ENCODE measurements around the gene ODAD4.

ODAD4 gene, protein sequence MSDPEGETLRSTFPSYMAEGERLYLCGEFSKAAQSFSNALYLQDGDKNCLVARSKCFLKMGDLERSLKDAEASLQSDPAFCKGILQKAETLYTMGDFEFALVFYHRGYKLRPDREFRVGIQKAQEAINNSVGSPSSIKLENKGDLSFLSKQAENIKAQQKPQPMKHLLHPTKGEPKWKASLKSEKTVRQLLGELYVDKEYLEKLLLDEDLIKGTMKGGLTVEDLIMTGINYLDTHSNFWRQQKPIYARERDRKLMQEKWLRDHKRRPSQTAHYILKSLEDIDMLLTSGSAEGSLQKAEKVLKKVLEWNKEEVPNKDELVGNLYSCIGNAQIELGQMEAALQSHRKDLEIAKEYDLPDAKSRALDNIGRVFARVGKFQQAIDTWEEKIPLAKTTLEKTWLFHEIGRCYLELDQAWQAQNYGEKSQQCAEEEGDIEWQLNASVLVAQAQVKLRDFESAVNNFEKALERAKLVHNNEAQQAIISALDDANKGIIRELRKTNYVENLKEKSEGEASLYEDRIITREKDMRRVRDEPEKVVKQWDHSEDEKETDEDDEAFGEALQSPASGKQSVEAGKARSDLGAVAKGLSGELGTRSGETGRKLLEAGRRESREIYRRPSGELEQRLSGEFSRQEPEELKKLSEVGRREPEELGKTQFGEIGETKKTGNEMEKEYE

DNA sequence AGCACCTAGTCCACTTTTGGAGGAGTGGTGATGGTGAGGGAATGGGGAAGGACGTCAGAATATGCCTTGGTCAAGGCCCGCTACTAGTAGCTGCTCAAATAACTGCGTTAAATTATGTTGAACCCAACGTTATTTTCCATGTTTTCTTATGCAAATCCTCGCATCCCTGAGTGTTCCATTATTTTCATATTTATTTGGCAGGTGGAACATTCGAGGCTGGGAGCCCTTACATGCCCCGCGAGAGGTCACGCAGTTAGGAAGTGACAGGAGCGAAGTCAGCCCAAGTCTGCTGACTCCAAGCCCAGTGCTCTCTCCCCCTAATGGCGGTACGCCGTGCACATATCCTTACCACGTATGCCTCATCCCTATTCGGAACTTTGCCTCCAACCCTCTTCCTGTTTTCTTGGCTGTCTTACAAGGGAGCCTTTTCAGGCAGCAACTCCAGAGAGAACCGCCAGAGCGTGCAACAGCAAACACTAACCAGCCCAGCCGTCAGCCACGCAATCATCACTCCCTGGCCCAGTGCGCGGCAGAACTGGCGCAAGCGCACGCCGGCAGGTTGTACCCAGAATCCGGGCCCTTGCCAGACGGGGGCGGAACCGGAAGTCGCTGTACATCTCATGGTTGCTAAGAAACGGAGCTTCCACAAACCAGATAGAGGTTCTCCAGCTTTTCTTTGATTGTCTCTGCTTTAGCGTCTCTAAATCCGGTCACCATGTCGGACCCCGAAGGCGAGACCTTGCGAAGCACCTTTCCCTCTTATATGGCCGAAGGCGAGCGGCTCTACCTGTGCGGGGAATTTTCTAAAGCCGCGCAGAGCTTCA lies at the start of gene ODAD4:
TSS of gene ODAD4 (plus strand) at position 609 of the 824 bp plus-strand sequence. CDS start at position 716, 107 bp downstream.
- Histone ChIP-seq H3K4me3 (peak within 1 kb of the TSS; percentile 98), H3K36me3 (ENCODE audit: insufficient read depth, low read length) (no peaks in the 10 kb centered on the region), H3K27ac (peak within 1 kb of the TSS; percentile 84), H3K9ac (ENCODE audit: insufficient read length) (peak within 1 kb of the TSS; percentile 81), H3K9me3 (ENCODE audit: low read depth, low read length) (no peaks in the 10 kb centered on the region)
- TF ChIP-seq POLR2AphosphoS5 (IDR thresholded peaks at IDR 0.05; ENCODE audit: borderline replicate concordance, low read depth, low read length): peak; percentile 99
- no peak for TF ChIP-seq EZH2 (IDR thresholded peaks at IDR 0.05)
- peak; percentile 87 for TF ChIP-seq FOXP2 (optimal IDR thresholded peaks at IDR 0.05; ENCODE audit: control extremely low read depth, extremely low read length, insufficient read depth)
- peak; percentile 76 for DNase-seq (ENCODE audit: low read depth, low spot score)

DNA sequence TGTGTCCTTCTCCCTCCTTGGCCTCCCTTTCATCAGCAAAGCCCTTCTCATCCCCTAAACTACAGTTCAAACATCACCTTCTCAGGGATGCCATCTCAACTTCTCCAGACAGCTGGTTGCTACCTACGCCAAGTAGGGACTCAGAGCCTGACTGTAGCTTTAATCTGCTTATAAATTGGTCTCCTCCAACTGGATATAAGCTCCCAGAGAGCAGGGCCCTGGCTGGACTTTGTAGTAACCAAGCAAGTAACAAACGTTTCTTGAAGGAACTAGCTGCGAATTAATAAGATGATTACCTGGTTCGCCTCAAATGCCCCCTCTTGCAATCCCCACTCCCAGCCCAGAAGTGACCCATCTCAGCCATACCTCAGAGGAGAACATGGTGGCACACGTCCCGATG lies 47.7 kb upstream of the ODAD4 start:
- H3K4me3 ChIP-seq: no peak overlapping the region
- H3K36me3 ChIP-seq (ENCODE audit: insufficient read depth, low read length): peaks cover 96% of the 10 kb centered on the region
- H3K9me3 ChIP-seq (ENCODE audit: low read depth, low read length): no peaks in the 10 kb centered on the region
- no peak overlapping the region for H3K9ac ChIP-seq (ENCODE audit: insufficient read length)
- H3K27ac ChIP-seq: no peak overlapping the region
- no peak for DNase-seq (ENCODE audit: low read depth, low spot score)
- TF ChIP-seq EZH2 (IDR thresholded peaks at IDR 0.05) (no peak), FOXP2 (optimal IDR thresholded peaks at IDR 0.05; ENCODE audit: control extremely low read depth, extremely low read length, insufficient read depth) (no peak), POLR2AphosphoS5 (IDR thresholded peaks at IDR 0.05; ENCODE audit: borderline replicate concordance, low read depth, low read length) (no peak)

DNA sequence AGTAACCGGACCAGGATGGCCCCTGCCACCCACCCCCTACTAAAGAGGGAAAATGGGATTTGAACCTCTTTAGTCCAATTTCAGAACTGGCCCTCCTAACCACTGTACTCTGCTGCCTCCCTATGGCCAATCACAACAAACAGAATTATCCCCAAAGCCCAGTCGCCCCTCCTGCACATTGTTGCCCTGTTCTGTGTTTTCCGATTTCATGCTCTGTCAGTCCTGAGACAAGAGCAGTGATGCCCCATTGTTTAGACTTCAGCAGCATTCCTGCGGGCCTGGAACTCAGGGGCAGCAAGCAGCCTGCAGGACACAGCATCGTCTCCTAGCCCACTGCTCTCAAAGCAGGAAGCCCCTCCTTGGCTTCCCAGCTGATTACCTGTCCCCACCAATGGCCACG lies 44.7 kb upstream of the ODAD4 start:
- peaks cover 91% of the 10 kb centered on the region for H3K36me3 ChIP-seq (ENCODE audit: insufficient read depth, low read length)

DNA sequence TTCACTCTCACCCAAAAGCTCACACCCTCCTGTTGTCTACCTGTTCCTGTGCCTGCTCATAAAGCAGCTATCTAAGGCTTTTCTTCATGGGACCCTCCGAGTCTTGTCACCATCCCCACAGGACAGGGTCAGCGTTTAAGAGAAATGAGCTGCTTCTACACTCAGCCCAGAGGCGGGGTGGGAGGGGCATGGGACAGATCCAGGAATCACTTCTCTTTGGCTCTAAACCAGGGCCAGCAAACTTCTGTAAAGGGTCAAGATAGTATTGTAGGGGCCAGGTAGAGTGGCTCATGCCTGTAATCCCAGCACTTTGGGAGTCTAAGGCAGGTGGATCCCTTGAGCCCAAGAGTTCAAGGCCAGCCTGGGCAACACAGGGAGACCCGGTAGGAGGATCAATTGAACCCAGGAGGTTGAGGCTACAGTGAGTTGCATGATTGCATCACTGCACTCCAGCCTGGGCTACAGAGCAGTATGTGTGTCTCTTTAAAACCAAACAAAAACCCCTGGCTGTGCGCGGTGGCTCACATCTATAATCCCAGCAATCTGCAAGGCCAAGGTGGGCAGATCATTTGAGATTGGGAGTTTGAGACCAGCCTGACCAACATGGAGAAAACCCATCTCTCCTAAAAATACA lies 42.0 kb upstream of the ODAD4 start:
- Histone ChIP-seq H3K9ac (ENCODE audit: insufficient read length) (no peak overlapping the region), H3K36me3 (ENCODE audit: insufficient read depth, low read length) (peaks cover 94% of the 10 kb centered on the region), H3K4me3 (no peak overlapping the region), H3K9me3 (ENCODE audit: low read depth, low read length) (no peaks in the 10 kb centered on the region), H3K27ac (0 out of 2 replicates have a peak overlapping the region, but pooled peaks have one; percentile 13)
- DNase-seq (ENCODE audit: low read depth, low spot score): no peak
- no peak for TF ChIP-seq EZH2 (IDR thresholded peaks at IDR 0.05)

More for the DNA sequence above, 44.7 kb upstream of the ODAD4 start:
- Histone ChIP-seq H3K27ac (no peak overlapping the region), H3K4me3 (no peak overlapping the region), H3K9ac (ENCODE audit: insufficient read length) (no peak overlapping the region), H3K9me3 (ENCODE audit: low read depth, low read length) (no peaks in the 10 kb centered on the region)
- DNase-seq (ENCODE audit: low read depth, low spot score): no peak
- no peak for TF ChIP-seq FOXP2 (optimal IDR thresholded peaks at IDR 0.05; ENCODE audit: control extremely low read depth, extremely low read length, insufficient read depth)
- no peak for TF ChIP-seq EZH2 (IDR thresholded peaks at IDR 0.05)
- no peak for TF ChIP-seq POLR2AphosphoS5 (IDR thresholded peaks at IDR 0.05; ENCODE audit: borderline replicate concordance, low read depth, low read length)

DNA sequence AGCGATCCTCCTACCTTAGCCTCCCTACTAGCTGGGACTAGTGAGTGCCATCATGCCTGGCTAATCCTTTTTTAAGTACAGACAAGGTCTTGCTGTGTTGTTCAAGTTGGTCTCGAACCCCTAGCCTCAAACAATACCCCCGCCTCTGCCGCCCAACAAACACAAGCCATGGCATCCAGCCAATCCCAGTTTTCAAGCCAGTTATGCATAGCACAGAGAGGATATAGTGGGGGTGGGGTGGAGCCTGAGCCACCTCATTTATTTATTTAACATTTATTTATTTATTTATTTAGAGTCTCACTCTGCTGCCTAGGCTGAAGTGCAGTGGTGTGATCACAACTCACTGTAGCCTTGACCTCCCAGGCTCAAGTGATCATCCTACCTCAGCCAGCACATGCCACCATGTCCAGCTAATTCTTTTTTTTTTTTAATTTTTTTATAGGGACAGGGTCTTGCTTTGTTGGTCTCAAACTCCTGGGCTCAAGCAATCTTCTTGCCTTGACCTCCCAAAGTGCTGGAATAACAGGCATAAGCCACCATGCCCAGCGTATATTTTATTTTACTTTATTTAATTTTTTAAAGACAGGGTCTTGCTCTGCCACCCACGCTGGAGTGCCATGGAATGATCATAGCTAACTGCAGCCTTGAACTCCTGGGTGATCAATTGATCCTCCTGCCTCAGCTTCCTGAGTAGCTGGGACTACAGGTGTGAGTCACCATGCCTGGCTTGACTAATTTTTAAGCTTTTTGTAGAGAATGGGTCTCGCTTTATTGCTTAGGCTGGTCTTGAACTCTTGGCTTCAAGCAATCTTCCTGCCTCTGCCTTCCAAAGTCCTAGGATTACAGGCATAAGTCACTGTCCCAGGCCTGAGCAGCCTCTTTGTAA lies 39.0 kb upstream of the ODAD4 start:
- Histone ChIP-seq H3K9me3 (ENCODE audit: low read depth, low read length) (no peaks in the 10 kb centered on the region), H3K27ac (peak overlapping the region; percentile 36; the same call in 1 of the 2 replicates), H3K36me3 (ENCODE audit: insufficient read depth, low read length) (peaks cover 93% of the 10 kb centered on the region), H3K4me3 (no peak overlapping the region), H3K9ac (ENCODE audit: insufficient read length) (no peak overlapping the region)
- TF ChIP-seq EZH2 (IDR thresholded peaks at IDR 0.05) (no peak), FOXP2 (optimal IDR thresholded peaks at IDR 0.05; ENCODE audit: control extremely low read depth, extremely low read length, insufficient read depth) (no peak), POLR2AphosphoS5 (IDR thresholded peaks at IDR 0.05; ENCODE audit: borderline replicate concordance, low read depth, low read length) (no peak)
- no peak for DNase-seq (ENCODE audit: low read depth, low spot score)

DNA sequence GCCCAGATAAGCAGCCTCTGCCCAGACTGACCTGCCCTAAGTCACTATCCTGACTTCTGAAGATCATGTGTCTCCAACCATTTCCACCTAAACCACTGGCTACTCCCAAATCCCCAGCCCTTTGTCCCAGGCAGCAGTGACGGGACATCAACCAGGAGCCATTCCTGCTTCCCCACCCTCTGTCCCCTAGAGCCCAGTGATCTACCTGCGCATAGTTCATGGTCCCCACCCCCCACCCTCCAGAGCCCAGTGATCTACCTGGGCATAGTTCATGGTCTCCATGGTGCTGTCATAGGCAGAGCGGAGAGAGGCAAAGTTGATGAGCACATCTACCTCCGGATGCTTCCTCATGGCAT lies 38.4 kb upstream of the ODAD4 start:
- H3K9me3 ChIP-seq (ENCODE audit: low read depth, low read length): no peaks in the 10 kb centered on the region
- H3K4me3 ChIP-seq: no peak overlapping the region
- peaks cover 93% of the 10 kb centered on the region for H3K36me3 ChIP-seq (ENCODE audit: insufficient read depth, low read length)
- no peak for DNase-seq (ENCODE audit: low read depth, low spot score)
- H3K27ac ChIP-seq: peak overlapping the region; percentile 36; the same call in 1 of the 2 replicates
- no peak for TF ChIP-seq EZH2 (IDR thresholded peaks at IDR 0.05)
- TF ChIP-seq POLR2AphosphoS5 (IDR thresholded peaks at IDR 0.05; ENCODE audit: borderline replicate concordance, low read depth, low read length): no peak
- TF ChIP-seq FOXP2 (optimal IDR thresholded peaks at IDR 0.05; ENCODE audit: control extremely low read depth, extremely low read length, insufficient read depth): no peak
- no peak overlapping the region for H3K9ac ChIP-seq (ENCODE audit: insufficient read length)

DNA sequence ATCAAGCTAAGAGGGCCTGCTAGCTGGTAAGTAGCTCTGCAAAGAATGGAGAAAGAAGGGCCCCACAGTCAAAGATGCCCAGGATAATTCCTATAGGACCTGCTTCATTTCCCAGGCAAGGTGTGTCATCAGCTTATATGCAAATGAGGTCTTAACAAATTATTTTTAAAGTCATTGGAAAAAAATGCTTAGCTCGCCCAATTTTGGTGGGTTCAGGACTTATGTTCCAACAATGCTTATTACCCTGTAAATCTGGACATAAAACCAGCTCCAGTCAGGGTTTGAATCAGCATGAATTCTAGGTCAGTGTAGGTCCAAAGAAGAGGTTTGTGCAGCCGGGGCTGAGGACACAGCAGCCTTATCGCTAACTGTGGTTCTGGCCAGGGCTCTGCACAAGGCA lies 37.0 kb upstream of the ODAD4 start:
- TF ChIP-seq EZH2 (IDR thresholded peaks at IDR 0.05) (no peak), FOXP2 (optimal IDR thresholded peaks at IDR 0.05; ENCODE audit: control extremely low read depth, extremely low read length, insufficient read depth) (no peak), POLR2AphosphoS5 (IDR thresholded peaks at IDR 0.05; ENCODE audit: borderline replicate concordance, low read depth, low read length) (no peak)
- Histone ChIP-seq H3K9ac (ENCODE audit: insufficient read length) (no peak overlapping the region), H3K4me3 (no peak overlapping the region), H3K36me3 (ENCODE audit: insufficient read depth, low read length) (peaks cover 93% of the 10 kb centered on the region), H3K9me3 (ENCODE audit: low read depth, low read length) (no peaks in the 10 kb centered on the region), H3K27ac (0 out of 2 replicates have a peak overlapping the region, but pooled peaks have one; percentile 2)
- no peak for DNase-seq (ENCODE audit: low read depth, low spot score)

Measured in SK-N-MC (cell line).